Dendritic cell treated with granulocyte-macrophage colony-stimulating factor and Interleukin-4, amounts not matched to agents 40 ng/mL and 50 ng/mL, for 4 days (primary cell): ENCODE data around the gene SLC25A14.

Source experiments
- H3K27ac Mint-ChIP-seq: one replicate; pipeline ENCODE4 v1.8.0; 2022; ENCODE audit warnings: mild to moderate bottlenecking, mixed read lengths
- H3K27me3 Mint-ChIP-seq: one replicate; pipeline ENCODE4 v1.8.0; 2022; ENCODE audit warnings: mild to moderate bottlenecking, mixed read lengths
- H3K36me3 Mint-ChIP-seq: one replicate; pipeline ENCODE4 v1.8.0; 2022; ENCODE audit warnings: low read depth, mixed read lengths
- H3K4me1 Mint-ChIP-seq: one replicate; pipeline ENCODE4 v1.8.0; 2022; ENCODE audit warnings: low read depth, mixed read lengths
- H3K4me3 Mint-ChIP-seq: one replicate; pipeline ENCODE4 v1.8.0; 2022; ENCODE audit warnings: mild to moderate bottlenecking, moderate library complexity, mixed read lengths
- H3K9me3 Mint-ChIP-seq: one replicate; pipeline ENCODE4 v1.8.0; 2022; ENCODE audit warnings: mixed read lengths
- intact Hi-C: fragments of 100-400 bp; cut with micrococcal nuclease; formaldehyde crosslinking; loops from one replicate; pipeline ENCODE4 v1.15.0; 2022

SLC25A14 gene

DNA sequence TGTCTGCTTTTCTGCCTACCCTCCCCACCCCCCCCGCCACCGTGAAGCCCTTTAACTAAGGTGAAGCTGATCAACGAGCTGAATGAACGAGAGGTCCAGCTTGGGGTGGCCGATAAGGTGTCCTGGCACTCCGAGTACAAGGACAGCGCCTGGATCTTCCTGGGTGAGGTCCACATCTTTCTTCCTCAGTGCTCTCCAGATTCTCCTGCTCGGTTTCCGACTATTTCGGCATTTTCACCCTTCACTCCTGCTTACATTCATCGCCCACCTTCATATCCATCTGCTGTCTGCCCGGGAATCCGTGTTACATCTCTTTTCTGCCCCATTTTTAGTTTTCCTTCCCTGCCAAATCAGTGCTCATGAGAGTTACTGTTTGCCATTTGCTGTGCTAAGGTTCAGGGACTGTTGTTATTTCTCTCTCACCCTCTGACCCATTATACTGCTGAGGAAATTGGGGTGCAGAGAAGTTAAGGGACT is 62.5 kb downstream of the SLC25A14 start:
- H3K36me3 Mint-ChIP-seq = peaks cover 35% of the 10 kb centered on the region
- peak overlapping the region; percentile 92 for H3K27ac Mint-ChIP-seq
- H3K4me1 Mint-ChIP-seq = peaks cover 10% of the 10 kb centered on the region
- no peaks in the 10 kb centered on the region for H3K9me3 Mint-ChIP-seq
- H3K27me3 Mint-ChIP-seq = peaks cover 16% of the 10 kb centered on the region
- H3K4me3 Mint-ChIP-seq = peak overlapping the region; percentile 98
- intact Hi-C loops = loop anchor here (5.0 kb wide), 1 partner anchor 500 kb away; the partner anchor contains the start of gene ENOX2

- no peaks in the 10 kb centered on the region for H3K27me3 Mint-ChIP-seq
- H3K36me3 Mint-ChIP-seq = peaks cover 54% of the 10 kb centered on the region
- H3K4me3 Mint-ChIP-seq = no peak overlapping the region
- H3K27ac Mint-ChIP-seq = no peak overlapping the region
- no peaks in the 10 kb centered on the region for H3K4me1 Mint-ChIP-seq
- intact Hi-C loops = no loop called here
- no peaks in the 10 kb centered on the region for H3K9me3 Mint-ChIP-seq
Measured at GRCh38 chrX:130413415-130413814, 73.7 kb downstream of the SLC25A14 start.

DNA sequence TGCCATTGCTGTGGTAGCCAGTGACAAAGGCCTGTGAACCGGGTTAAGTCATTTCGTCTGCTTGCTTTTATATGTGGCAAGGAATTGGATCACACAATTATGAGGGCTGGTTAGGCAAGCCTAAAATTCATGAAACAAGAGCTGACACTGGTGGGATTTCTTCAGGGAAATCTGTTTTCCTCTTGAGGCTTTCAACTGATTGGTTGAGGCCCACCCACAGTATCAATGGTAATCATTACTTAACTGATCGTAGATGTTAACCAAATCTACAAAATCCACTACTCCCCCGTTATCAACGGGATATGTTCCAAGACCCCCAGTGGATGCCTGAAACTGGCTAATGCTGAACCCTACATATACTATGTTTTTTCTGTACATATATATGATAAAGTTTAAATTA is 75.1 kb downstream of the SLC25A14 start:
- Mint-ChIP-seq H3K4me3 (no peak overlapping the region), H3K9me3 (no peaks in the 10 kb centered on the region), H3K36me3 (peaks cover 43% of the 10 kb centered on the region), H3K27me3 (no peaks in the 10 kb centered on the region), H3K27ac (no peak overlapping the region), H3K4me1 (no peaks in the 10 kb centered on the region)
- intact Hi-C loops = no loop called here

- intact Hi-C loops = no loop called here
- peaks cover 39% of the 10 kb centered on the region for H3K36me3 Mint-ChIP-seq
- H3K27me3 Mint-ChIP-seq = no peaks in the 10 kb centered on the region
- H3K4me3 Mint-ChIP-seq = no peak overlapping the region
- H3K9me3 Mint-ChIP-seq = no peaks in the 10 kb centered on the region
- no peak overlapping the region for H3K27ac Mint-ChIP-seq
- H3K4me1 Mint-ChIP-seq = no peaks in the 10 kb centered on the region
Measured at GRCh38 chrX:130415201-130415600, 75.5 kb downstream of the SLC25A14 start.

DNA sequence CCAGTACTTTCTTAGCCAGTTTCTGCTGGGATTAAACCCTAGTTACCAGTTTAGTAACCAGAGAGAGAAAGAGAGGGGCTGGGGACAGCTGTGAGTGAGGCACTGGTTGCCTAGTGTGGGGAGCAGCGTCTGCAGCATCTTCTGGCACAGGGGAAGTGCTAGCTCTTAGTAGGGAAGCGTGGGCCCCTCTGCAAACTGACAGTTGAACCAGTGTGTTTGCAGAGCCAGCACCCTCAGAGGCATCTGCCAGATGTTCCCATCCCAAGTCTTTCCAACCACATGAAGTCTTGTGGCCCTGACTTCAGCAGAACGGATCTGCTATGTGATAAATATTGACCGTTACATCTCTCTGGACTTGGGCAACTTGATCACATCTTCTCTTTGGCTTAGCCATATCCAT is 77.1 kb downstream of the SLC25A14 start:
- intact Hi-C loops = no loop called here
- Mint-ChIP-seq H3K4me3 (no peak overlapping the region), H3K27ac (no peak overlapping the region), H3K27me3 (no peaks in the 10 kb centered on the region), H3K4me1 (no peaks in the 10 kb centered on the region), H3K36me3 (peaks cover 23% of the 10 kb centered on the region), H3K9me3 (no peaks in the 10 kb centered on the region)

DNA sequence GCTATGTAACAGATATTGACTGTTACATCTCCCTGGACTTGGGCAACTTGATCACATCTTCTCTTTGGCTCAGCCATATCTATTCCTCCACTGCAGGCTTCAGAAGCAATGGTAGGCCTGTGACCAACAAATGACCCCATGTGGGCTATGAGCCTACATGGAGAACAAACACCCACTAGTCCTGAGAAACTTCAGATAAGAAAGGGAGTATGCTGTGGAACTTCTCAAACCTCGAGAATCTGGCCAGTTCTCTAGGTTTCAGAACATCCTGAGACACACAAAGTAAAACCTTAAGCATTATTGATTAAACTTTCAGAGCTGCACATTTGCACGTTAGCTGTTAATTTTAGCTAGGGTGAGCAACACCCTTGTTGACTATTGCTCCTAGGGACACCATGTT is 78.3 kb downstream of the SLC25A14 start:
- Mint-ChIP-seq H3K4me3 (no peak overlapping the region), H3K27ac (no peak overlapping the region), H3K27me3 (no peaks in the 10 kb centered on the region), H3K9me3 (no peaks in the 10 kb centered on the region), H3K36me3 (peaks cover 12% of the 10 kb centered on the region), H3K4me1 (no peaks in the 10 kb centered on the region)
- intact Hi-C loops = no loop called here

DNA sequence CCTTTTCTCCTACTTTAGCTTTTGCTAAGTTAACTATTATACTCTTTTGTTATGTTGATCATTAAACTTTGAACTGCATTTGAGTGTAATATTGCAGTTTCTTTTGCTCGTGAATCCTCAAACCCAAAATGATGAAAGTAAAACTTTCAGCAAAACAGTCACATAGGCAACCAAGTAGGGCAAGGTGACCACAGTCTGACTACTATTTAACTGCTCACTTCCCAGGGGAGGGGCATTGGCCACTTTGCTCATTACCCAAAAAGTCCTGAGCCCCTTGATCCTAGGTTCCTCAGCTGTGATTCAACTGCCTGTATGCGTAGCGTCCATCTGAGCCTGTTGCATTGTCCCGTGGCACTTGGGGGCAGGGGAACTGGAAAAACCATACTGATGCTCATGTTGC is 79.0 kb downstream of the SLC25A14 start:
- Mint-ChIP-seq H3K27ac (no peak overlapping the region), H3K27me3 (no peaks in the 10 kb centered on the region), H3K36me3 (peaks cover 12% of the 10 kb centered on the region), H3K9me3 (no peaks in the 10 kb centered on the region), H3K4me1 (no peaks in the 10 kb centered on the region), H3K4me3 (no peak overlapping the region)
- intact Hi-C loops = no loop called here

GRCh38 chrX:130419263-130419662 is 79.5 kb downstream of the SLC25A14 start:
- no peaks in the 10 kb centered on the region for H3K9me3 Mint-ChIP-seq
- H3K4me1 Mint-ChIP-seq = no peaks in the 10 kb centered on the region
- H3K4me3 Mint-ChIP-seq = no peak overlapping the region
- peaks cover 9% of the 10 kb centered on the region for H3K36me3 Mint-ChIP-seq
- no peaks in the 10 kb centered on the region for H3K27me3 Mint-ChIP-seq
- intact Hi-C loops = no loop called here
- H3K27ac Mint-ChIP-seq = no peak overlapping the region
